ENCODE data around the gene NIBAN1. TPM values are rescaled to one million over a fixed set of nuclear protein-coding genes. Genes with fewer than 3 reads are reported as not detected.

Gene NIBAN1
- total RNA-seq, 6 experiments from 2014 or later: 0.68 to 4.6 (median 1.9) TPM

- ATAC-seq (no peak), DNase-seq (no peak)
- intact Hi-C loops (cut with DNase I): no loop called here
- Histone ChIP-seq H3K27me3 (no peaks in the 10 kb centered on the region), H3K9me3 (no peaks in the 10 kb centered on the region), H3K4me3 (no peak overlapping the region), H3K4me1 (no peaks in the 10 kb centered on the region), H3K36me3 (no peaks in the 10 kb centered on the region), H3K27ac (no peak overlapping the region)
- 58% methylated on average over 1 of the region's 1 CpG for WGBS (ENCODE audit: insufficient coverage, low coverage, low lambda C conversion rate, missing lambda C conversion rate)
- TF ChIP-seq POLR2A (IDR thresholded peaks at IDR 0.05): no peak
- no peak for TF ChIP-seq CTCF (IDR thresholded peaks at IDR 0.05)
Measured at GRCh38 chr1:184994301-184994700, 20.0 kb upstream of the NIBAN1 start.

- Histone ChIP-seq H3K27me3 (no peaks in the 10 kb centered on the region), H3K4me3 (no peak overlapping the region), H3K27ac (no peak overlapping the region), H3K36me3 (no peaks in the 10 kb centered on the region), H3K4me1 (no peaks in the 10 kb centered on the region), H3K9me3 (no peaks in the 10 kb centered on the region)
- TF ChIP-seq CTCF (IDR thresholded peaks at IDR 0.05) (no peak), POLR2A (IDR thresholded peaks at IDR 0.05) (no peak)
- DNase-seq (no peak), ATAC-seq (no peak)
- intact Hi-C loops (cut with DNase I): no loop called here
- WGBS (ENCODE audit: insufficient coverage, low coverage, low lambda C conversion rate, missing lambda C conversion rate): 71% methylated on average over 3 of the region's 3 CpGs
Measured at GRCh38 chr1:184992271-184992670, 18.0 kb upstream of the NIBAN1 start.

- no peak for TF ChIP-seq POLR2A (IDR thresholded peaks at IDR 0.05)
- no peak for TF ChIP-seq CTCF (IDR thresholded peaks at IDR 0.05)
- intact Hi-C loops (cut with DNase I): no loop called here
- no peaks in the 10 kb centered on the region for H3K36me3 ChIP-seq
- no peak overlapping the region for H3K27ac ChIP-seq
- no peak overlapping the region for H3K4me3 ChIP-seq
- H3K9me3 ChIP-seq: no peaks in the 10 kb centered on the region
- WGBS (ENCODE audit: insufficient coverage, low coverage, low lambda C conversion rate, missing lambda C conversion rate): 10% methylated on average over 1 of the region's 1 CpG
- H3K27me3 ChIP-seq: no peaks in the 10 kb centered on the region
- DNase-seq (no peak), ATAC-seq (no peak)
- no peaks in the 10 kb centered on the region for H3K4me1 ChIP-seq
Measured at GRCh38 chr1:184990204-184990603, 15.9 kb upstream of the NIBAN1 start.

GRCh38 chr1:184988506-184988905 lies 14.2 kb upstream of the NIBAN1 start:
- Histone ChIP-seq H3K27ac (no peak overlapping the region), H3K4me1 (no peaks in the 10 kb centered on the region), H3K36me3 (no peaks in the 10 kb centered on the region), H3K27me3 (no peaks in the 10 kb centered on the region), H3K4me3 (no peak overlapping the region), H3K9me3 (no peaks in the 10 kb centered on the region)
- TF ChIP-seq CTCF (IDR thresholded peaks at IDR 0.05): no peak
- TF ChIP-seq POLR2A (IDR thresholded peaks at IDR 0.05): no peak
- intact Hi-C loops (cut with DNase I): no loop called here
- DNase-seq (no peak), ATAC-seq (no peak)

GRCh38 chr1:184987696-184988095 lies 13.4 kb upstream of the NIBAN1 start:
- no peaks in the 10 kb centered on the region for H3K36me3 ChIP-seq
- H3K4me1 ChIP-seq: no peaks in the 10 kb centered on the region
- WGBS (ENCODE audit: insufficient coverage, low coverage, low lambda C conversion rate, missing lambda C conversion rate): 40% methylated on average over 1 of the region's 1 CpG
- intact Hi-C loops (cut with DNase I): no loop called here
- TF ChIP-seq POLR2A (IDR thresholded peaks at IDR 0.05): no peak
- TF ChIP-seq CTCF (IDR thresholded peaks at IDR 0.05): no peak
- no peak overlapping the region for H3K4me3 ChIP-seq
- no peak for DNase-seq
- H3K27me3 ChIP-seq: no peaks in the 10 kb centered on the region
- no peak for ATAC-seq
- no peaks in the 10 kb centered on the region for H3K9me3 ChIP-seq
- no peak overlapping the region for H3K27ac ChIP-seq

All from right lobe of liver (tissue), 6 donors.